ENCODE data around the gene PHOX2A. TPM values are rescaled to one million over a fixed set of nuclear protein-coding genes. Genes with fewer than 3 reads are reported as not detected.

PHOX2A gene
- total and polyA plus RNA-seq, 11 donors = not detected

- H3K9me3 ChIP-seq = no peaks in the 10 kb centered on the region
- no peak overlapping the region for H3K27ac ChIP-seq
- peaks cover 0 to 9% (median 0%) of the 10 kb centered on the region in 12 donors for H3K4me1 ChIP-seq
- intact Hi-C loops (cut with DNase I) = no loop called here
- 73 to 88% (median 80%) methylated on average over 5 of the region's 5 CpGs for WGBS, 4 donors
- no peak overlapping the region for H3K4me3 ChIP-seq
- ATAC-seq (no peak), DNase-seq (no peak)
- no peaks in the 10 kb centered on the region for H3K27me3 ChIP-seq
- no peaks in the 10 kb centered on the region for H3K36me3 ChIP-seq
- TF ChIP-seq CTCF (IDR thresholded peaks at IDR 0.05) = no peak
- no peak for TF ChIP-seq POLR2A (IDR thresholded peaks at IDR 0.05)
These were observed 53.3 kb downstream of the PHOX2A start for GRCh38 chr11:72190631-72191071.

DNA sequence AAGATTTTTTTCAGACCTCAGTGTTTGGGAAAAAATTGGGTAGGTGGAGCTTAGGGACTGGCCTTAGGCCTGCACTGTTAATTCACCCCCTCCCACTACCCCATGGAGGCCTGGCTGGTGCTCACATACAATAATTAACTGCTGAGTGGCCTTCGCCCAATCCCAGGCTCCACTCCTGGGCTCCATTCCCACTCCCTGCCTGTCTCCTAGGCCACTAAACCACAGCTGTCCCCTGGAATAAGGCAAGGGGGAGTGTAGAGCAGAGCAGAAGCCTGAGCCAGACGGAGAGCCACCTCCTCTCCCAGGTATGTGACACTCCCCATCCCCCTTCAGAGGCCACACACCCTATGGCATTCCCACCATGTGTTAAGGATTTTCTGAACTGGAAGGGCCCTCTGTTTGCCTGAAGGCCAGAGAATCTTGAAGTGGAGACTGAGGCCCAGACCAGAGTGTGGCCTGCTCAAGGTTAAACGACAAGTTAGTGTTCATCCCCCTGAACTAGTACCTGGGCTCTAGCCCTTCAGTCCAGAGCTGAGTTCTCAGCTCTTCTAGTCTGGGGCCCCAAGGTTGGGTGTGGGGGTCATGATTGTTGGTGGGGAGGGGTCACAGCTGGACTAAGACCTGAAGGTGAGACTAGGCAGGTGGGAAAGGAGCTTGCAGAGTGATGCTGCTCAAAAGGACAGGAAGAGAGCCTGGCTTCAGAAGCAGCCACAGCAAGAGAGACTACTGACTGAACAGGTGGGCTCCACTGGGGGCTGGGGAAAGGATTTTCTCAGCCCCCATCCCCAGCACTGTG, 54.3 kb downstream of the PHOX2A start:
- H3K27ac ChIP-seq = no peak overlapping the region
- 62 to 89% (median 72%) methylated on average over 3 of the region's 3 CpGs for WGBS, 4 donors
- H3K4me3 ChIP-seq = no peak overlapping the region
- no peak for DNase-seq
- H3K27me3 ChIP-seq = no peaks in the 10 kb centered on the region
- H3K36me3 ChIP-seq = no peaks in the 10 kb centered on the region
- H3K4me1 ChIP-seq = peaks cover 0 to 9% (median 0%) of the 10 kb centered on the region in 12 donors
- intact Hi-C loops (cut with DNase I) = no loop called here
- TF ChIP-seq POLR2A (IDR thresholded peaks at IDR 0.05) (no peak), CTCF (IDR thresholded peaks at IDR 0.05) (no peak)
- ATAC-seq = peak; percentile 46 to 61 (median 50)
- no peaks in the 10 kb centered on the region for H3K9me3 ChIP-seq

Other genes with a start within 250 kb of the PHOX2A start
- 10 to 100 TPM in 2 of 9 donors, 1 to 10 TPM in 7; 1.1 to 86.5 (median 5.1) TPM for gene IL18BP, start 245.3 kb downstream of the PHOX2A start, total RNA-seq
- 1 to 10 TPM; 4.1 to 4.4 TPM for gene IL18BP, start 245.3 kb downstream of the PHOX2A start, polyA plus RNA-seq
- 100 to 1,000 TPM in 5 of 9 donors, 10 to 100 TPM in 4; 62.7 to 193 (median 101) TPM for gene NUMA1, start 163.6 kb downstream of the PHOX2A start, total RNA-seq
- 100 to 1,000 TPM in 1 of 2 donors, 10 to 100 TPM in 1; 83.9 to 142 TPM for gene NUMA1, start 163.6 kb downstream of the PHOX2A start, polyA plus RNA-seq
- 1 to 10 TPM; 2.0 to 8.3 (median 4.5) TPM for gene LRRC51, start 163.3 kb downstream of the PHOX2A start, total RNA-seq
- gene LRRC51, start 163.3 kb downstream of the PHOX2A start, polyA plus RNA-seq = 1 to 10 TPM; 3.0 to 9.3 TPM
- 100 to 1,000 TPM in 2 of 9 donors, 10 to 100 TPM in 7; 68.7 to 119 (median 84.8) TPM for gene LAMTOR1, start 140.9 kb downstream of the PHOX2A start, total RNA-seq
- gene LAMTOR1, start 140.9 kb downstream of the PHOX2A start, polyA plus RNA-seq = 100 to 1,000 TPM in 1 of 2 donors, 10 to 100 TPM in 1; 80.3 to 159 TPM
- under 1 TPM in 1 of 9 donors, not detected in 8; 0.23 TPM for gene TOMT, start 138.3 kb downstream of the PHOX2A start, total RNA-seq
- not detected for gene TOMT, start 138.3 kb downstream of the PHOX2A start, polyA plus RNA-seq
- gene ANAPC15, start 131.5 kb downstream of the PHOX2A start, total RNA-seq = 10 to 100 TPM; 35.6 to 48.7 (median 40.1) TPM
- 10 to 100 TPM; 37.4 to 82.7 TPM for gene ANAPC15, start 131.5 kb downstream of the PHOX2A start, polyA plus RNA-seq
- 1 to 10 TPM in 1 of 9 donors, under 1 TPM in 2, not detected in 6; 0.79 to 1.1 (median 0.90) TPM for gene FOLR3, start 108.5 kb downstream of the PHOX2A start, total RNA-seq
- gene FOLR3, start 108.5 kb downstream of the PHOX2A start, polyA plus RNA-seq = under 1 TPM in 1 of 2 donors, not detected in 1; 0.43 TPM
- under 1 TPM in 3 of 9 donors, not detected in 6; 0.21 to 0.79 (median 0.39) TPM for gene FOLR1, start 52.0 kb downstream of the PHOX2A start, total RNA-seq
- under 1 TPM in 1 of 2 donors, not detected in 1; 0.08 TPM for gene FOLR1, start 52.0 kb downstream of the PHOX2A start, polyA plus RNA-seq
- gene FOLR2, start 27.4 kb downstream of the PHOX2A start, total RNA-seq = 100 to 1,000 TPM in 1 of 9 donors, 10 to 100 TPM in 7, 1 to 10 TPM in 1; 9.6 to 136 (median 18.0) TPM
- 1 to 10 TPM; 5.0 to 6.5 TPM for gene FOLR2, start 27.4 kb downstream of the PHOX2A start, polyA plus RNA-seq
- 100 to 1,000 TPM in 5 of 9 donors, 10 to 100 TPM in 4; 94.7 to 146 (median 112) TPM for gene INPPL1, start 19.4 kb downstream of the PHOX2A start, total RNA-seq
- gene INPPL1, start 19.4 kb downstream of the PHOX2A start, polyA plus RNA-seq = 10 to 100 TPM; 73.2 to 89.1 TPM
- gene CLPB, start 190.4 kb upstream of the PHOX2A start, total RNA-seq = 10 to 100 TPM; 16.7 to 28.4 (median 19.4) TPM
- gene CLPB, start 190.4 kb upstream of the PHOX2A start, polyA plus RNA-seq = 10 to 100 TPM; 12.4 to 15.7 TPM